ENCODE measurements around the gene ZEB2.

- no peak for TF ChIP-seq POLR2A (IDR thresholded peaks at IDR 0.05)
- TF ChIP-seq CTCF (IDR thresholded peaks at IDR 0.05): no peak
These were observed 6.9 kb upstream of the ZEB2 start for GRCh38 chr2:144526831-144527230.
